ENCODE measurements around the gene ATPAF2. TPM values are rescaled to one million over a fixed set of nuclear protein-coding genes. Genes with fewer than 3 reads are reported as not detected.

Gene ATPAF2
- total RNA-seq, 1 donor: 17.8 TPM

- DNase-seq (ENCODE audit: low read depth): no peak
- H3K4me3 ChIP-seq (ENCODE audit: low read depth, low read length): peak overlapping the region; percentile 79
- no peak for TF ChIP-seq CTCF (IDR thresholded peaks at IDR 0.05; ENCODE audit: insufficient read depth, low read length)
Observed at GRCh38 chr17:18040261-18040858, 1.4 kb upstream of the ATPAF2 start.

GRCh38 chr17:18039535-18040260 lies 730 bp upstream of the ATPAF2 start:
- no peak for TF ChIP-seq CTCF (IDR thresholded peaks at IDR 0.05; ENCODE audit: insufficient read depth, low read length)
- peak overlapping the region; percentile 79 for H3K4me3 ChIP-seq (ENCODE audit: low read depth, low read length)
- no peak for DNase-seq (ENCODE audit: low read depth)

GRCh38 chr17:18038149-18038850 lies 668 bp downstream of the ATPAF2 start:
- DNase-seq (ENCODE audit: low read depth): no peak
- no peak for TF ChIP-seq CTCF (IDR thresholded peaks at IDR 0.05; ENCODE audit: insufficient read depth, low read length)
- peak overlapping the region; percentile 96 for H3K4me3 ChIP-seq (ENCODE audit: low read depth, low read length)

GRCh38 chr17:18037486-18037885 lies 1.5 kb downstream of the ATPAF2 start:
- TF ChIP-seq CTCF (IDR thresholded peaks at IDR 0.05; ENCODE audit: insufficient read depth, low read length): no peak
- H3K4me3 ChIP-seq (ENCODE audit: low read depth, low read length): peak overlapping the region; percentile 18

GRCh38 chr17:18035704-18036103 lies 3.3 kb downstream of the ATPAF2 start:
- no peak for DNase-seq (ENCODE audit: low read depth)
- no peak overlapping the region for H3K4me3 ChIP-seq (ENCODE audit: low read depth, low read length)

More at GRCh38 chr17:18037486-18037885, 1.5 kb downstream of the ATPAF2 start:
- no peak for DNase-seq (ENCODE audit: low read depth)

More at GRCh38 chr17:18035704-18036103, 3.3 kb downstream of the ATPAF2 start:
- TF ChIP-seq CTCF (IDR thresholded peaks at IDR 0.05; ENCODE audit: insufficient read depth, low read length): no peak

Data from fibroblast of the aortic adventitia (primary cell).